AG08395 (cell line): ENCODE data around the gene THAP11.
"Not testable (repeated sequence)": the region's sequence is repeated elsewhere in the genome, so short reads cannot be mapped to it uniquely, and the experiment has no call there.

ENCODE experiments used
- DNase-seq: peaks from one replicate; pipeline ENCODE4 v3.0.0; 2012; ENCODE audit warnings: mixed read lengths, low spot score

THAP11 gene

DNA sequence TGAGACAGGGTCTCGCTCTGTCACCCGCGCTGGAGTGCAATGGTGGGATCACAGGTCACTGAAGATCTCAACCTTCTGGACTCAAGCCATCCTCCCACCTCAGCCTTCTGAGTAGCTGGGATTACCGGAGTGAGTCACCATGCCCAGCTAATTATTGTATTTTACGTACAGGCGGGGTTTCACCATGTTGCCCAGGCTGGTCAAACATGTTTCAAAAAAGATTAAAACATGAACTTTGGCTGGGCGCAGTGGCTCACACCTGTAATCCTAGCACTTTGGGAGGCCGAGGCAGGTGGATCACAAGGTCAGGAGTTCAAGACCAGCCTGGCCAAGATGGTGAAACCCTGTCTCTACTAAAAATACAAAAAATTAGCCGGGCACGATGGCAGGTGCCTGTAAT lies 4.9 kb upstream of the THAP11 start:
- DNase-seq = not testable (repeated sequence)

DNA sequence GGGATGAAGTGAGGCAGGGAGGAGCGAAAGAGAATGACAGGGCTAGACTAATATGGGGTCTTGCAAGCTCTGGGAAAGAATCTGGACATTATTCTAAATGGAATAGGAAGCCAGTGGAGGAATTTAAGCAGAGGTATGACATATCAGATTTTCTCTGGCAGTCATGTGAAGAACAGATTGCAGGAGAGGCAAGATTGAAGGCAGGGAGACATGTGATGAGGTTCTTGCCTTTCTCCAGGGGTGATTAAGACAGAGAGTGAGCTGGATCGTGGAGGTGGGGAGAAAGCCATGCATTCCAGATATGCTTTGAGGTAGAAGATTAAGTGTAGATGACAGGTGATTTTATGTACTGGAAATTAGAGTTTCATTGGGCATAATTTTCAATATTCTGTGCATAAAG lies 4.3 kb upstream of the THAP11 start:
- DNase-seq = no peak

DNA sequence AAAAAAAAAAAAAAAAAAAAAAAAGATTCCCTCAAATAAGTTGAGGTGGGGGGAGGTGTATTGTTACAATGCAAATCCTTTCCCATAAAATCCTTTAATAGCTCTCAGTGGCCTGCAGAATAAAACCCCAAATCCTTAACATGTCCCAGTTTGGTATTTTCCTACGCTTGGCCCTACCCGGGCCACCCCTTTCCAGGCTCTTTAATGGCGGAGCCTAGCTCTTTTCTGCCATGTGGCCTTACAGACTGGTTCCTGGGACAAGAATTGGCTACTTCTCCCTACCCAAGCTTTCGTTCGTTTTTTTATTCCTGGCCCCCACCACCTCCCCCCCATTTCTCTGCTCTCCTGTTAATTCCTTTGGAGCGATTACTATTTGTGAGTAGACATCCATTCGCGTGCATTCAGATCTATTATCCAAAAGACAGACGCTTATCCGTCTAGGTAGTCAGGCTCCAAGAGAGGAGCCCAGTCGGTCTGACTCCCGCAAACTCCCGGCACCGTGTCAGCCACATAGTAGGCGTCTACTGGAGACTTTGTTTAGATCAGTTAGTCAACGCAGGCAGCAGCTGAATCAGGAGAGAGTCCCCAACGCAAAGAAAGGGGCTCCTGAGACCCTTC lies 813 bp upstream of the THAP11 start:
- no peak for DNase-seq

DNA sequence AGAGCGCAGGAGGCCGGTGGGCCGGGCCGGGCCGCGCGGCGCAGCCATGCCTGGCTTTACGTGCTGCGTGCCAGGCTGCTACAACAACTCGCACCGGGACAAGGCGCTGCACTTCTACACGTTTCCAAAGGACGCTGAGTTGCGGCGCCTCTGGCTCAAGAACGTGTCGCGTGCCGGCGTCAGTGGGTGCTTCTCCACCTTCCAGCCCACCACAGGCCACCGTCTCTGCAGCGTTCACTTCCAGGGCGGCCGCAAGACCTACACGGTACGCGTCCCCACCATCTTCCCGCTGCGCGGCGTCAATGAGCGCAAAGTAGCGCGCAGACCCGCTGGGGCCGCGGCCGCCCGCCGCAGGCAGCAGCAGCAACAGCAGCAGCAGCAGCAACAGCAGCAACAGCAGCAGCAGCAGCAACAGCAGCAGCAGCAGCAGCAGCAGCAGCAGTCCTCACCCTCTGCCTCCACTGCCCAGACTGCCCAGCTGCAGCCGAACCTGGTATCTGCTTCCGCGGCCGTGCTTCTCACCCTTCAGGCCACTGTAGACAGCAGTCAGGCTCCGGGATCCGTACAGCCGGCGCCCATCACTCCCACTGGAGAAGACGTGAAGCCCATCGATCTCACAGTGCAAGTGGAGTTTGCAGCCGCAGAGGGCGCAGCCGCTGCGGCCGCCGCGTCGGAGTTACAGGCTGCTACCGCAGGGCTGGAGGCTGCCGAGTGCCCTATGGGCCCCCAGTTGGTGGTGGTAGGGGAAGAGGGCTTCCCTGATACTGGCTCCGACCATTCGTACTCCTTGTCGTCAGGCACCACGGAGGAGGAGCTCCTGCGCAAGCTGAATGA lies 606 bp downstream of the THAP11 start:
- peak; percentile 25 for DNase-seq

DNA sequence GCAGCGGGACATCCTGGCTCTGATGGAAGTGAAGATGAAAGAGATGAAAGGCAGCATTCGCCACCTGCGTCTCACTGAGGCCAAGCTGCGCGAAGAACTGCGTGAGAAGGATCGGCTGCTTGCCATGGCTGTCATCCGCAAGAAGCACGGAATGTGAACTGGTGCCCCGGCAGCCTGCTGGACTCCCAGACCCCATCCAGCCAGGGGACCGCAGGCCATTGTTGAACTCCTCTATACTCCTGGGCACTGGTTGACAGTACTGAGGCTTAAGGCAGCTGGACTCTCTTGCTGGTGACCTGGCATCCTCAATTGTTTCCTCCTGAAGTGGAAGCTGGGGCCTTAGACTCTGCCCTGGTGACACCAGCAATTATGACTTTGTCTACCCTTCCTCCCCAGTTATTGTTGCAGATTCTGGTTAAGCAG lies 1.2 kb downstream of the THAP11 start:
- peak; percentile 21 for DNase-seq

GRCh38 chr16:67844497-67844896 lies 2.4 kb downstream of the THAP11 start:
- DNase-seq = peak; percentile 39

DNA sequence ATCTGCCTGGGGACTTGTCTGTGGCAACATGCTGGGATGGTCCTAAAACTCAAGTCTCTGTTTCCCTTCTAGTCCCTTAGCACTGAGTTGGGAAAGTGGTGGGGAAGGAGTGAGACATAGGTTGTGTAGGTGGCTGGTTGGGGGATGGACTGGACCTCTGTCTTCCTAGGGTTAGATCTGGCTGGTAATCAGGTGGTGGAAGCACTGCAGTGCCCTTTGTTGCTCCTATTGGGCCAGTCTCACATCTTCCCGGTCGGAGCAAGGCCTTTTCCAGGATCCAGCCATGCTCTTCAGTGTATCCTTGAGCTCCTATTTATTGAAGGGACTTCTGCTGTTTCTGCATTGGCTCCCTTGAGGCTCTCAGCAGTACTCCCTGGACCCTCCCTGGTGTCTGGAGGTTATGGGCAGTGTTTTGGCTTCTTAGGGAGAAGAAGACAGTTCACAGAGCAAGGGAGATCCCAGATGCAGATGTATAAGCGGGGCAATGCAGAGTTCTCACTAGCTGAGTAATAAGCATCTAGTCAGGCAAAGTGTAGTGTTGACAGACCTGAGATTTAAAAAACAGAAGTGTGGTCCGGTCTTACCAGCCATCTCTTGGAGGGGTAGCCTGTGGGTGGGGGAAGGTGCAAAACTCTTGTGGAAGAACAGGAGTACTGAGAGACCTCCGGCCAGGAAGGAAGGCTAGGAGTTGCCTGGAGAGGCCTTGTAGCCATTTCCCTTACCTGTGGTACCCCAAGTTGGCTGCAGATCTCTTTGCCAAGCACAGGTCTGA lies 3.4 kb downstream of the THAP11 start:
- DNase-seq = no peak

DNA sequence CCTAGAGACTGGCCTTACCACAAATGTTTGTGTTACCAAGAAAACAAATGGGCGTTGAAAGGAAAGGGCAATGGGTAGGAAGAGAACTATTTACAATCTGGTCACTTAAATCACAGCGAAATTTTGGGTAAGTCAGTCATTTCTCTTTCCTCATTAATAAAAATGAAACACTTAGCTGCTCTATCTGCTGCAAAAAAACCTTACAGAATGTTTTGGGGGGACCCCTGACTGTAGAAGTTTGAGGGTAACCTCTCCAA lies 3.9 kb downstream of the THAP11 start:
- DNase-seq = no peak

DNA sequence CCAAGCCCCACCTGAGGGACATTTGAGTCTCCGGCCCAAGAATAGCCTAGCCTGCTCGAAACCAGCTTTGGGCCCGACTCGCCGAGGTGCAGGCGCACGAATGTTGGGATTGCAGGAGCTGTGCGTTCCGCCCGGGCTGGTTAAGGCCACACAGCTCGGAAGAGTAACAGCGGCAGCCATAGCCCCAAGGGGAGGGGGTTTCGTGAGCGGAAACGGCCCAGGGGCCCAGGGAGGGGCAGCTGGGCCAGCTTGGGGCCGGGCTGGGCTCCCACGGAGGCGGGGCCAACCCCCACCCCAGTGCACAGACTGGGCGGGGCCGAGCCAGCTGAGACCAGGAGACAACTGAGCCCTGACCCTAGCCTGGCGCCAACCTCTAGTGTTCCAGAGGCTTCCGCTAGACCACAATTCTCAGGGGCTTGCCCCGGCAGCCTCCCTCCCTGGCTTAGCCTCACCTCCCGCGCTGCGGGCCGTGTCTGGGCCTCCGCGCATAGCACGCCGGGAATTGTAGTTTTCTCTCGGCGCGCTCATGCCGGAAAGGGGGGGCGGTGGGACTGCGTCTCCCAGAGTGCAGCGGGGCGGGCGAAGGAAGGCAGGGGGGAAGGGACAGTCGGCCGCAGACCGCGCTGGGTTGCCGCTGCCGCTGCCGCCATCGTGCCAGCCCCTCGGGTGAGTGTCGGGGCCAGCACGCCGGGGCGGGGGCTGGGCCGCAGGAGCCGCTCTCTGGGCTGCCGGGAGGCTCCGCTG lies 4.4 kb downstream of the THAP11 start, which contains the start of gene NUTF2:
TSS of gene NUTF2 (plus strand) at position 614 of the 744 bp plus-strand sequence. CDS start 18,198 bp downstream, outside the sequence.
- peak; percentile 91 for DNase-seq

DNA sequence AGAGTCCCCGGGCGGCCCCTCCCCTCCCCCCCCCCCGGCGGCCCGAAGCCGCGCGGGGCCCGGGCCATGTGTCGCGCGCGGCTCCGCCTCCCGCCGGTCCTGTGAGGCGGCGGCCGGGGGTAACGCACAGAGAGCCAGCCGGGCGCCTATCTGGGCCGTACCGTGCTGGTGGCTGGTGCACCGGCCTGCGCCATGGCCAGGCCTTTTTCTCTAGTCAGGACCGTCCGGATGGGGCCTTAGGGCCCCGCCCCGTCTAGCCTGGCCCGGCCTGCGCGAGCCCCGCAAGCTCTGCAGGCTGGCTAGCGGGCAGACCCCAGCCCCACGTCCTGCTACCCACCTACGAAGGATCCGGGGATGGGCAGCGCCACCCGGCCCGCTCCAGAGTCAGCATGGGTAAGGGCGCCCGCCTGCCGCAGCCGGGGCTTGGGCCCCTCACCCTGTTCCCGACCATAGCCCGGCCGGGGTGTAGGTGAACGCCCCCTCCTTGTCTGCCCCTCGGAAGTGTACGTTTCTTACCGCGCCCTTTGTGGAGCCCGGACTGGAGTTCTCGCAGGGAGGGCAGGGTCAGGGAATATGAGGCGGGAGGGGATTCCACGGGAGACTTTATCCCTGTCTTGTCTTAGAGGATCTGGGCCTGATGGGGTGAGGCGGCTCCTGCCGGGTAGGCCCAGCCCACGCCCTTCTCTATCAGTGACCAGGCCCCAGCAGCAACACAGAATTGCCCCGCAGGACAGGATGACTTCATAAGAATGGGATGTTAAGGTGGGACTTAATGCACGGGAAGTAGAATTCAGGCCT lies 5.1 kb downstream of the THAP11 start, which contains the start of gene CENPT:
TSS of gene CENPT (minus strand) at position 630 of the 798 bp plus-strand sequence. CDS start 13,834 bp downstream, outside the sequence.
- DNase-seq = peak; percentile 58

DNA sequence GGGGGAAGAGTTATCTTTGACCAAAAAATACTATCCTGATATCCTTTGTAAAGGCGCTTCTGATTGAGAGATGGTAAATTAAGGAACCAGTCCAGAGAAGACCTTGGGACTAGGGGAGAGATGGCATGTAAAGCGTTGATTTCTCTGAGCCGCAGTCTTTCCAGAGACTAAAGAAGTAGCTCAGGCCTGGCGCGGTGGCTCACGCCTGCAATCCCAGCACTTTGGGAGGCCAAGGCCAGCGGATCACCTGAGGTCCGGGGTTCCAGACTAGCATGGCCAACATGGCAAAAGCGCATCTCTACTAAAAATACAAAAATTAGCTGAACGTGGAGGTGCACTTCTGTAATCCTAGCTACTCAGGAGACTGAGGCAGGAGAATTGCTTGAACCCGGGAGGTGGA lies 6.0 kb downstream of the THAP11 start:
- DNase-seq = no peak

GRCh38 chr16:67853670-67854069 lies 11.6 kb downstream of the THAP11 start:
- no peak for DNase-seq

GRCh38 chr16:67855789-67856188 lies 13.7 kb downstream of the THAP11 start:
- no peak for DNase-seq

- DNase-seq = no peak
These were observed 14.9 kb downstream of the THAP11 start for GRCh38 chr16:67856927-67857546.

DNA sequence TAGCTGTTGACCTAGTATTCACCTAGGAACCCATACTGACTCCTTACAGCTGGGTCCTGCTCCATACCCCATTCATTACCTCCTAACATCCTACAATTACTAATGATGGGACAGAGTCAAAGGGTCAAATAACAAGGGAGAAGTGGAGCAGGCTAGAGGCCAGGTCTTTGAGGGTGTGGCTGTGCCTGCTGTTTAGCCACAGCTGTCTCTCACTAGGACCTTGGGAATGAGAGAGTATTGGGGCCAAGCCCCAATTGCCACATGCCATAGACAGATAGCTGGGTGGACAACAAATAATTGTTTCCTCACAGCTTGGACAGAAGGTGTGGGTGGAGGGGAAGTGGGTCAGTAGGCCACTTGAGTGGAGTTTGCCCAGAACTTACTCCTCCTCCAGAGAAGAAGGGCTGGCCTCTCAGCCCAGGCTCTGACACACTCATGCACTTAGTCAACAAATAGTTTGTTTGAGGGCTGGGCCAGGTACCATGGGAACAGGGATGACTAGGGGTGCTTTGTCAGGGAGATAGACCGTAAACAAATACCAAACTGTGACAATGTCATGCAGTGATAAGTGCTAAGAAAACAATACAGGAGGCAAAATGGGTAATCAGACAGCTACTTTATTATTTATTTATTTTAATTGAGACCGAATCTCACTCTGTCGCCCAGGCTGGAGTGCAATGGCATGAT lies 15.6 kb downstream of the THAP11 start:
- peak; percentile 98 for DNase-seq

DNA sequence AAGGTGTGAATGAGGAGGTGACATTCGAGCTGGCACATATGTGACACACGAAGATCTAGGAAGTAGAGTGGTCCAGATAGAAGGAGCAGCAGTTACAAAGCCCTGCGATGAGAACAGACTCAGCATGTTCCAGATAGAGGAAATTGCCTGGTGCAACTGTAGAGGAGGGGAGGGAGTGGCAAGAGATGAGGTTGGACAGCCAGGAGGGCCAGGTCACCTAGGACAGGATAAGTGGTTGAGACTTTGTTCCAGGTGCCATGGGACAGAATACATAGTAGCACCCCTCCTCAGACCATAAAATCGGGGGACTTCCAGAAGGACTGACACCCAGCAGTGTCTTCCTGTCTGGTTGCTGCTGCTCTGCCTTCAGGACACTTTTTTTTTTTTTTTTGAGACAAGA lies 16.4 kb downstream of the THAP11 start:
- no peak for DNase-seq

DNA sequence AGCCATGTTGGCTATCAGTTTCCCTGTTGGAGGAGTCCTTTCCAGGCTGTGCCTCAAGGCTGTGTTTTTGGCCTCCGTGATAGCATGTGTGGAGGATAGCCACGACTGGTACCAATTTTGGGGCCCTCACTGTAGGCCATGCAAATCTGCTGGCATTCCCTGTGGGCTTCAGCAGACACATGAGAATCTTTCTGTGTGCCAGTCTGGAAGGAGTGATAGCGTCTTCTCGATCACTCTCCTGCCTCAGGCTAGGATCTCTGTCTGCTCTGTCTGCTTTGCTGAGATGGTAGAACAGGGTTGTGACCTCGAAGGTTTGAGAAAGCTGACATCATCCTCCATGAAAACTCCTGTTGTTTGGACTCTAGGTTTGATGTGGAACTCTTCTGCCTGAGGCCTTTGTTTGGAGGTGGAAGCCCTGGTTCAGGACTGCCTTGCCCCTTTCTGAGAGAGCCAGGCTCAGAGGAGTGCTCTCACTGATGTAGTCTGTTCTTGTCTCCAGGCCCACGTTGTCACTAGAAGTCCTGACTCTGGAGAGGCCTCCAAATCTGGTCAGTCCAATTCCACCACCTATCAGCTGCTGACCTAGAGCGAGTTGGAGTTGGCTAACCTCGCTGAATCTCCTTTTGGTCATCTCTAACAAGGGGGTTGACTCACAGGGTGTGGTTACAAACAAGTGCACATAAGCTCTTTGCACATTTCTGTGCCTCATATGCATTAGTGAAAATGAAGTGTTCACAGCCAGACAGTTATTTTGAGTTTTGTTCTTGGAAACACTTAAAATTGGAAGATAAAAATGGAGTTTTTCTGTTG lies 18.7 kb downstream of the THAP11 start:
- peak; percentile 65 for DNase-seq

- no peak for DNase-seq
These were observed 19.8 kb downstream of the THAP11 start for GRCh38 chr16:67861877-67862276.
